Lower lobe of right lung (tissue), 2 donors: ENCODE measurements around the gene DRG2. TPM values are rescaled to one million over a fixed set of nuclear protein-coding genes. Genes with fewer than 3 reads are reported as not detected.

Experiments used
- ATAC-seq, 2 donors: fragments of 200-7000 bp; cut with Tn5 transposase; one replicate each; pipeline ENCODE4 v1.9.1; 2020 to 2022; ENCODE audit warnings: mild to moderate bottlenecking in 2 of 2, moderate library complexity in 2 of 2
- DNase-seq: peaks from one replicate; pipeline ENCODE4 v3.0.0-alpha.2; 2020
- H3K27ac ChIP-seq: fragments of 200-600 bp; one replicate; pipeline ENCODE4 v1.8.0; 2022
- H3K27me3 ChIP-seq: fragments of 200-600 bp; one replicate; pipeline ENCODE4 v1.8.0; 2022; ENCODE audit warnings: low read depth
- H3K36me3 ChIP-seq: fragments of 200-600 bp; one replicate; pipeline ENCODE4 v1.8.0; 2022; ENCODE audit warnings: mild to moderate bottlenecking
- H3K4me1 ChIP-seq: fragments of 200-600 bp; one replicate; pipeline ENCODE4 v1.8.0; 2022
- H3K4me3 ChIP-seq: fragments of 200-600 bp; one replicate; pipeline ENCODE4 v1.8.0; 2022; ENCODE audit warnings: mild to moderate bottlenecking
- H3K9me3 ChIP-seq: fragments of 200-600 bp; one replicate; pipeline ENCODE4 v1.8.0; 2022
- intact Hi-C: fragments of 100-400 bp; cut with DNase I; formaldehyde crosslinking; loops from one replicate; pipeline ENCODE4 v1.11.0; 2022
- total RNA-seq: library from RNA; stranded (reverse); fragmentation: NEBNext Ultra II Directional; extraction: Animal tissue kit (Norgen Biotek cat#: 25700); gene quantifications from one replicate; pipeline ENCODE4 v1.2.1, GENCODE V29; 2021
- TF ChIP-seq, protein P1 (sequence below): fragments of 200-600 bp; IDR thresholded peaks from one replicate; pipeline ENCODE4 v1.8.0; 2022; ENCODE audit warnings: antibody characterized with exemption, mild to moderate bottlenecking
- donor health status: DM: no; HTN: yes; CAD: no; lungs with severe emphysema.

DRG2 gene
- total RNA-seq, 1 donor from 2014 or later: 29.2 TPM

DNA sequence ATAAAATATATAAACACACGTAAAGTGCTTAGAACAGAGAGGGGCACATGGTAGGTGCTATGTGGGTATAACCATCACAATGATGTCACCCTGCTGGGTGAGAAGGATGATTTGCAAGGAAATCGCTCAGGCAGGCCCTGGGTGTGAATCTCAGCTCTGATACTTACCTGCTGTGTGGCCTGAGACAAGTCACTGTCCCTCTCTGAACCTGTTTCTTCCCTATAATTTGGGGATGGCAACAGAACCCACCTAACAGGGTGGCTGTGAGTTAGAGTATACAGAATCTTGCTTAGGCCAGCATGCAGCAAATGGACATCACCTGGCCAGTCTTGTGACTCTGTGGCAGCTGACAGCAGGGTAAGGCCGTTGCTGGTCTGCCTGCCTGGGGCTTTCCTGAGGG is 59.2 kb downstream of the DRG2 start:
- DNase-seq (no peak), ATAC-seq (no peak)
- Histone ChIP-seq H3K27ac (no peak overlapping the region), H3K4me3 (no peak overlapping the region), H3K27me3 (no peaks in the 10 kb centered on the region), H3K4me1 (no peaks in the 10 kb centered on the region), H3K9me3 (no peaks in the 10 kb centered on the region), H3K36me3 (no peaks in the 10 kb centered on the region)
- TF ChIP-seq, protein P1, sequence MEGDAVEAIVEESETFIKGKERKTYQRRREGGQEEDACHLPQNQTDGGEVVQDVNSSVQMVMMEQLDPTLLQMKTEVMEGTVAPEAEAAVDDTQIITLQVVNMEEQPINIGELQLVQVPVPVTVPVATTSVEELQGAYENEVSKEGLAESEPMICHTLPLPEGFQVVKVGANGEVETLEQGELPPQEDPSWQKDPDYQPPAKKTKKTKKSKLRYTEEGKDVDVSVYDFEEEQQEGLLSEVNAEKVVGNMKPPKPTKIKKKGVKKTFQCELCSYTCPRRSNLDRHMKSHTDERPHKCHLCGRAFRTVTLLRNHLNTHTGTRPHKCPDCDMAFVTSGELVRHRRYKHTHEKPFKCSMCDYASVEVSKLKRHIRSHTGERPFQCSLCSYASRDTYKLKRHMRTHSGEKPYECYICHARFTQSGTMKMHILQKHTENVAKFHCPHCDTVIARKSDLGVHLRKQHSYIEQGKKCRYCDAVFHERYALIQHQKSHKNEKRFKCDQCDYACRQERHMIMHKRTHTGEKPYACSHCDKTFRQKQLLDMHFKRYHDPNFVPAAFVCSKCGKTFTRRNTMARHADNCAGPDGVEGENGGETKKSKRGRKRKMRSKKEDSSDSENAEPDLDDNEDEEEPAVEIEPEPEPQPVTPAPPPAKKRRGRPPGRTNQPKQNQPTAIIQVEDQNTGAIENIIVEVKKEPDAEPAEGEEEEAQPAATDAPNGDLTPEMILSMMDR: no peak
- intact Hi-C loops: no loop called here

DNA sequence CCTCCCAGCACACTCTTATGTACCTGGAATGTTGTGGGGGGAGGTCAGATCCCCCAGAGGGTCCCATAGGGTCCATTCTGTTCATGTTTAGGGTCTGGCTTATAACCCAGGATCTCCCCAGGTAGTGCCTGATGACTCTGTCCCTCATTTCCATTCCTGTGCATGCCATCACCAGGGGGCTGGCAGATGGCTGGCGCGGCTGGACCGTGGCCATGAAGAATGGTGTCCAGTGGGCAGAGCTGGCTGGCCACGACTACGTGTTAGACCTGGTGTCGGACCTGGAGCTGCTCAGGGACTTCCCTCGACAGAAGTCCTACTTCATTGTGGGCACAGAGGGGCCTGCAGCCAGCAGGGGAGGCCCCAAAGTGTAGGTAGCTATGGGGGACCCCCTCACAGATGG is 60.8 kb downstream of the DRG2 start:
- Histone ChIP-seq H3K9me3 (no peaks in the 10 kb centered on the region), H3K4me1 (peaks cover 10% of the 10 kb centered on the region), H3K27ac (no peak overlapping the region), H3K36me3 (no peaks in the 10 kb centered on the region), H3K4me3 (no peak overlapping the region), H3K27me3 (no peaks in the 10 kb centered on the region)
- ATAC-seq (no peak), DNase-seq (no peak)
- TF ChIP-seq, protein P1: no peak
- intact Hi-C loops: no loop called here

DNA sequence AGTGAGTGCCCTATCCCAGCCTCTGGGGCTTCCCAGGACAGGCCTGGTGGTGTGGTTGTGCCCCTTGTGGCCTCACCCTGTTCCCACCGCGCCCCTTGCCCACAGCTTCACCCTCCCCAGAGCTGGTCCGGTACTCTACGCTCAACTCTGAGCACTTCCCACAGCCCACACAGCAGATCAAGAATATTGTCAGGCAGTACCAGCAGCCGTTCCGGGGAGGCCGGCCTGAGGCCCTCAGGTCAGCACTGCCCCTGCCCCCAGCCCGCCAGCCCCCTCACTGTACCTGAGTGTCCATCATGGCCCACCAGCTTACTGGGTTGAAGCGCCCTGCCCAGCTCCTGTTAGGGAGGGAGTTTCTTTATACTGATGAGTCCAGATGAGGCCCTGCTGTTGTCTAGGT is 63.5 kb downstream of the DRG2 start:
- Histone ChIP-seq H3K27ac (no peak overlapping the region), H3K27me3 (no peaks in the 10 kb centered on the region), H3K4me3 (no peak overlapping the region), H3K9me3 (no peaks in the 10 kb centered on the region), H3K4me1 (peaks cover 17% of the 10 kb centered on the region), H3K36me3 (no peaks in the 10 kb centered on the region)
- intact Hi-C loops: no loop called here
- ATAC-seq: no peak
- DNase-seq: no peak
- TF ChIP-seq, protein P1: no peak

DNA sequence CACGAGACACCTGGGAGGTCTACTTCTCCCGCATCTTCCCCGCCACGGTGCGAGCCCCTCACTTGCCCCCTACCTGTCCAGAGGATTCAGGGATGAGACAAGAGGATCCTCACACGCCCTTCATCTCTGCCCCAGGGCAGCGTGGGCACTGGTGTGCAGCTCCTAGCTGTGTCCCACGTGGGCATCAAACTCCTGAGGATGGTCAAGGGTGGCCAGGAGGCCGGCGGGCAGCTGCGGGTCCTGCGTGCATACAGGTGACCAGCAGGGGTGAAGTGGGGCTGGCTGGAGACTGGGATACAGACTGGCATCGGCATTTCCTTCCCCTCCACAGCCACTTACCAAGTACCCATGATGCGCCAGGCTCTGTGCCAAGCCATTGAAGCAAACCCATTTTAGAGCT is 67.4 kb downstream of the DRG2 start:
- DNase-seq: no peak
- Histone ChIP-seq H3K4me1 (peaks cover 24% of the 10 kb centered on the region), H3K4me3 (no peak overlapping the region), H3K27me3 (no peaks in the 10 kb centered on the region), H3K27ac (no peak overlapping the region), H3K36me3 (no peaks in the 10 kb centered on the region), H3K9me3 (no peaks in the 10 kb centered on the region)
- ATAC-seq: no peak
- intact Hi-C loops: no loop called here
- TF ChIP-seq, protein P1: no peak

DNA sequence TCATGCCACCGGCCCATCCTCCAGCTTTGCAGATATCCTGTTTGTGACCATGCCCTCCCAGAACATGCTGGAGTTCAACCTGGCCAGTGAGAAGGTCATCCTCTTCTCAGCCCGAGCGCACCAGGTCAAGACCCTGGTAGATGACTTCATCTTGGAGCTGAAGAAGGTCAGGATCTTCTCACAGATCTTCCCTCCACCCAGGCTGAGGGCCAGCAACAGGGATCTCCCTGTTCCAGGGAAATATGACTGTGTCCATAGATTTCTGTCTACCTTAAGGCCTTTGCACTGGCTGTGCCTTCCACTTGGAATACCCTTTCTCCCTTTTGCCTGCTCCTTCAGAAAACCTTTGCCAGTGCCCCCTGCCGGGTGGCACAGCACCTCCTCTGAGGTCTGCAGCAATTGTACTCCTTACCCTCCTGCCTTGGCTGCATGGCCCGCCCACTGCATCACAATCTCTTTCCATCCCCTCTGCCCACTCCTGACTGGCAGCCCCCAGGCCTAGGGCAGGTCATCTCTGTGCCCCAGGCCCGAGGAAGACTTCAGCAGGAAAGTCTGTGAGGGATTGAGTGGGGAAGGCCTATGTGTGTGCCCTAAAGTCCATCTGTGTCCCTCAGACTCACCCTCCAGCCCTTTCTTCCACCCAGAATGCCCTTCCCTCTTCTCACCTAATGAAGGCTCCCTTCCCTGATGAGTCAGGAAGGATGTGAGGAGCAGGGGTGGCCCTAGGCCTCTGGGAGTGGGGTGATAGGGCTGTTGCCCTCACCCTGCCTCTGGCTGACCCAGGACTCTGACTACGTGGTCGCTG is 68.6 kb downstream of the DRG2 start:
- no peaks in the 10 kb centered on the region for H3K9me3 ChIP-seq
- peaks cover 24% of the 10 kb centered on the region for H3K4me1 ChIP-seq
- no peaks in the 10 kb centered on the region for H3K27me3 ChIP-seq
- H3K27ac ChIP-seq: no peak overlapping the region
- no peak overlapping the region for H3K4me3 ChIP-seq
- no peak for DNase-seq
- no peaks in the 10 kb centered on the region for H3K36me3 ChIP-seq
- ATAC-seq: no peak
- intact Hi-C loops: no loop called here
- TF ChIP-seq, protein P1: no peak
